Neural progenitor cell (in vitro differentiated cells): ENCODE measurements around the gene VSIG10L.

Experiments
- CTCF ChIP-seq: fragments of 200-600 bp; sonication (generic); IDR thresholded peaks from 2 replicates; pipeline ENCODE4 v1.5.1; 2017; ENCODE audit warnings: antibody characterized with exemption, mild to moderate bottlenecking
- EZH2 ChIP-seq: fragments of 200-600 bp; sonication (generic); IDR thresholded peaks from 2 replicates; pipeline ENCODE4 v1.6.1; 2017; ENCODE audit warnings: antibody characterized with exemption, mild to moderate bottlenecking, moderate library complexity
- EZH2phosphoT487 ChIP-seq: fragments of 200-600 bp; sonication (generic); IDR thresholded peaks from 2 replicates; pipeline ENCODE4 v1.6.1; 2017; ENCODE audit warnings: antibody characterized with exemption

- no peak for TF ChIP-seq CTCF
- TF ChIP-seq EZH2 = no peak
- no peak for TF ChIP-seq EZH2phosphoT487
Observed at GRCh38 chr19:51323481-51324166, 18.3 kb downstream of the VSIG10L start.
